Vagina (tissue), 2 donors: ENCODE results near the gene DSCAML1. TPM values are rescaled to one million over a fixed set of nuclear protein-coding genes. Genes with fewer than 3 reads are reported as not detected.

Source experiments
- DNase-seq, 2 donors: peaks; one replicate each; pipeline ENCODE4 v3.0.0-alpha.2; 2017; ENCODE audit errors: extremely low spot score in 2 of 2
- H3K27ac ChIP-seq: fragments of 200-600 bp; sonication (generic); one replicate; pipeline ENCODE4 v1.5.1; 2019
- H3K27me3 ChIP-seq: fragments of 200-600 bp; sonication (generic); one replicate; pipeline ENCODE4 v1.5.1; 2019
- H3K36me3 ChIP-seq, 2 donors: fragments of 200-600 bp; sonication (generic); one replicate each; pipeline ENCODE4 v1.5.1; 2017 to 2019
- H3K4me1 ChIP-seq: fragments of 200-600 bp; sonication (generic); one replicate; pipeline ENCODE4 v1.5.1; 2019
- H3K4me3 ChIP-seq, 2 donors: fragments of 200-600 bp; sonication (generic); 1 replicate in 1 of 2; 2 replicates in 1 of 2; pipeline ENCODE4 v1.5.1; 2016 to 2019
- H3K9me3 ChIP-seq: fragments of 200-600 bp; sonication (generic); one replicate; pipeline ENCODE4 v1.5.1; 2019
- CTCF ChIP-seq, 3 experiments: fragments of 450-650 bp in 2 of 3; fragments of 200-600 bp in 1 of 3; sonication (generic) in 1 of 3; IDR thresholded peaks; one replicate each; pipeline ENCODE4 v1.5.1; 2017 to 2019; ENCODE audit warnings: antibody characterized with exemption in 3 of 3, mild to moderate bottlenecking in 2 of 3, moderate library complexity in 2 of 3
- POLR2A ChIP-seq, 2 donors: fragments of 450-650 bp; IDR thresholded peaks; one replicate each; pipeline ENCODE4 v1.6.1; 2017; ENCODE audit warnings: antibody characterized with exemption in 2 of 2, mild to moderate bottlenecking in 2 of 2, moderate library complexity in 2 of 2
- POLR2AphosphoS5 ChIP-seq, 2 donors: sonication (generic); formaldehyde crosslinking; IDR thresholded peaks; one replicate each; pipeline ENCODE4 v1.9.0; 2017; ENCODE audit warnings: antibody characterized with exemption in 2 of 2, mild to moderate bottlenecking in 2 of 2, low read depth in 1 of 2; ENCODE audit not compliant: insufficient read depth in 1 of 2
- intact Hi-C: fragments of 100-400 bp; cut with DNase I; formaldehyde crosslinking; loops from one replicate; pipeline ENCODE4 v1.15.1; 2023
- total RNA-seq: library from RNA; depleted of rRNA; stranded (reverse); fragments of >200 nt; gene quantifications from one replicate; pipeline ENCODE4 v1.2.3, GENCODE V29; 2016

Gene DSCAML1
- total RNA-seq, 1 donor from 2014 or later = 0.25 TPM

GRCh38 chr11:117565709-117566108 lies 231.3 kb downstream of the DSCAML1 start:
- Histone ChIP-seq H3K9me3 (no peaks in the 10 kb centered on the region), H3K36me3 (no peaks in the 10 kb centered on the region), H3K4me3 (no peak overlapping the region), H3K27me3 (no peaks in the 10 kb centered on the region), H3K4me1 (no peaks in the 10 kb centered on the region), H3K27ac (no peak overlapping the region)
- TF ChIP-seq CTCF (IDR thresholded peaks at IDR 0.05) = no peak
- no peak for TF ChIP-seq POLR2A (IDR thresholded peaks at IDR 0.05)
- TF ChIP-seq POLR2AphosphoS5 (IDR thresholded peaks at IDR 0.05; ENCODE audit: insufficient read depth in 1 of 2, low read depth in 1 of 2) = no peak
- DNase-seq = no peak
- intact Hi-C loops = no loop called here

GRCh38 chr11:117564321-117564720 lies 232.7 kb downstream of the DSCAML1 start:
- Histone ChIP-seq H3K4me1 (no peaks in the 10 kb centered on the region), H3K4me3 (no peak overlapping the region), H3K27ac (no peak overlapping the region), H3K27me3 (no peaks in the 10 kb centered on the region), H3K36me3 (no peaks in the 10 kb centered on the region), H3K9me3 (no peaks in the 10 kb centered on the region)
- no peak for DNase-seq
- intact Hi-C loops = no loop called here
- no peak for TF ChIP-seq POLR2AphosphoS5 (IDR thresholded peaks at IDR 0.05; ENCODE audit: insufficient read depth in 1 of 2, low read depth in 1 of 2)
- TF ChIP-seq POLR2A (IDR thresholded peaks at IDR 0.05) = no peak
- TF ChIP-seq CTCF (IDR thresholded peaks at IDR 0.05) = no peak

GRCh38 chr11:117563556-117563955 lies 233.5 kb downstream of the DSCAML1 start:
- Histone ChIP-seq H3K9me3 (no peaks in the 10 kb centered on the region), H3K4me1 (no peaks in the 10 kb centered on the region), H3K27me3 (no peaks in the 10 kb centered on the region), H3K4me3 (no peak overlapping the region), H3K36me3 (no peaks in the 10 kb centered on the region), H3K27ac (no peak overlapping the region)
- no peak for TF ChIP-seq POLR2A (IDR thresholded peaks at IDR 0.05)
- TF ChIP-seq POLR2AphosphoS5 (IDR thresholded peaks at IDR 0.05; ENCODE audit: insufficient read depth in 1 of 2, low read depth in 1 of 2) = no peak
- no peak for TF ChIP-seq CTCF (IDR thresholded peaks at IDR 0.05)
- intact Hi-C loops = no loop called here
- DNase-seq = no peak

GRCh38 chr11:117562136-117562535 lies 234.9 kb downstream of the DSCAML1 start:
- no peak overlapping the region for H3K4me3 ChIP-seq
- no peak for DNase-seq
- no peaks in the 10 kb centered on the region for H3K9me3 ChIP-seq
- H3K4me1 ChIP-seq = no peaks in the 10 kb centered on the region
- no peaks in the 10 kb centered on the region for H3K27me3 ChIP-seq
- intact Hi-C loops = no loop called here
- no peak for TF ChIP-seq POLR2A (IDR thresholded peaks at IDR 0.05)
- no peak for TF ChIP-seq CTCF (IDR thresholded peaks at IDR 0.05)
- TF ChIP-seq POLR2AphosphoS5 (IDR thresholded peaks at IDR 0.05; ENCODE audit: insufficient read depth in 1 of 2, low read depth in 1 of 2) = no peak
- no peak overlapping the region for H3K27ac ChIP-seq
- no peaks in the 10 kb centered on the region for H3K36me3 ChIP-seq

GRCh38 chr11:117560780-117561530 lies 236.1 kb downstream of the DSCAML1 start:
- DNase-seq = no peak
- no peaks in the 10 kb centered on the region for H3K36me3 ChIP-seq
- no peak overlapping the region for H3K27ac ChIP-seq
- H3K27me3 ChIP-seq = no peaks in the 10 kb centered on the region
- no peak overlapping the region for H3K4me3 ChIP-seq
- TF ChIP-seq CTCF (IDR thresholded peaks at IDR 0.05) (no peak), POLR2A (IDR thresholded peaks at IDR 0.05) (no peak), POLR2AphosphoS5 (IDR thresholded peaks at IDR 0.05; ENCODE audit: insufficient read depth in 1 of 2, low read depth in 1 of 2) (no peak)
- intact Hi-C loops = no loop called here
- no peaks in the 10 kb centered on the region for H3K9me3 ChIP-seq
- no peaks in the 10 kb centered on the region for H3K4me1 ChIP-seq
